ENCODE data around the gene AFDN.

- no peak for TF ChIP-seq POLR2AphosphoS5 (IDR thresholded peaks at IDR 0.05)
- TF ChIP-seq POLR2A (IDR thresholded peaks at IDR 0.05), result no peak
- TF ChIP-seq, protein P1, sequence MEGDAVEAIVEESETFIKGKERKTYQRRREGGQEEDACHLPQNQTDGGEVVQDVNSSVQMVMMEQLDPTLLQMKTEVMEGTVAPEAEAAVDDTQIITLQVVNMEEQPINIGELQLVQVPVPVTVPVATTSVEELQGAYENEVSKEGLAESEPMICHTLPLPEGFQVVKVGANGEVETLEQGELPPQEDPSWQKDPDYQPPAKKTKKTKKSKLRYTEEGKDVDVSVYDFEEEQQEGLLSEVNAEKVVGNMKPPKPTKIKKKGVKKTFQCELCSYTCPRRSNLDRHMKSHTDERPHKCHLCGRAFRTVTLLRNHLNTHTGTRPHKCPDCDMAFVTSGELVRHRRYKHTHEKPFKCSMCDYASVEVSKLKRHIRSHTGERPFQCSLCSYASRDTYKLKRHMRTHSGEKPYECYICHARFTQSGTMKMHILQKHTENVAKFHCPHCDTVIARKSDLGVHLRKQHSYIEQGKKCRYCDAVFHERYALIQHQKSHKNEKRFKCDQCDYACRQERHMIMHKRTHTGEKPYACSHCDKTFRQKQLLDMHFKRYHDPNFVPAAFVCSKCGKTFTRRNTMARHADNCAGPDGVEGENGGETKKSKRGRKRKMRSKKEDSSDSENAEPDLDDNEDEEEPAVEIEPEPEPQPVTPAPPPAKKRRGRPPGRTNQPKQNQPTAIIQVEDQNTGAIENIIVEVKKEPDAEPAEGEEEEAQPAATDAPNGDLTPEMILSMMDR (IDR thresholded peaks at IDR 0.05), result no peak
Measured at GRCh38 chr6:167937948-167938911, 111.5 kb downstream of the AFDN start.
